Measurements from ENCODE around the gene ABLIM1.

DNA sequence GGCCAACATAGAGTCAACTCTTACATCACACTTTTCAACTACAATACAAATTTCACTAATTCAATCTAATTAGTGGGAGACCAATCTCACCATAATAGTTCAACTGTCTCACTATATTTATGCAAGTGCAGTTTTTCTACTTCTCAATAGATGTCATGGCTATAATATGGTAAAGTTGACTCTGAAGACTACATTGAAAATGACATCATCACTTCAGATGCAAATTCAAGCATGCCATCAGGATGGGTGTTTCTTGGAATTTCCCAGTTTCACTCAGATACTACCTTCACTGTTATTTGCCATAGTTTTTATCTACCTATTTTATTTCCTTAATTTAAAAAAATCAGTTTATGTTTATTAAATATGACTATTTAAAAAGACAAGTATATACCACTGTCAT lies 67.1 kb downstream of the ABLIM1 start:
- TF ChIP-seq CTCF (IDR thresholded peaks at IDR 0.05) (no peak), POLR2A (IDR thresholded peaks at IDR 0.05) (no peak)

Data from testis (tissue), 2 donors.